Measurements from ENCODE around the gene PTDSS2. TPM values are rescaled to one million over a fixed set of nuclear protein-coding genes. Genes with fewer than 3 reads are reported as not detected.

PTDSS2 gene
- total and polyA plus RNA-seq, 2 experiments from 2014 or later, result 22.7 to 145 TPM

DNA sequence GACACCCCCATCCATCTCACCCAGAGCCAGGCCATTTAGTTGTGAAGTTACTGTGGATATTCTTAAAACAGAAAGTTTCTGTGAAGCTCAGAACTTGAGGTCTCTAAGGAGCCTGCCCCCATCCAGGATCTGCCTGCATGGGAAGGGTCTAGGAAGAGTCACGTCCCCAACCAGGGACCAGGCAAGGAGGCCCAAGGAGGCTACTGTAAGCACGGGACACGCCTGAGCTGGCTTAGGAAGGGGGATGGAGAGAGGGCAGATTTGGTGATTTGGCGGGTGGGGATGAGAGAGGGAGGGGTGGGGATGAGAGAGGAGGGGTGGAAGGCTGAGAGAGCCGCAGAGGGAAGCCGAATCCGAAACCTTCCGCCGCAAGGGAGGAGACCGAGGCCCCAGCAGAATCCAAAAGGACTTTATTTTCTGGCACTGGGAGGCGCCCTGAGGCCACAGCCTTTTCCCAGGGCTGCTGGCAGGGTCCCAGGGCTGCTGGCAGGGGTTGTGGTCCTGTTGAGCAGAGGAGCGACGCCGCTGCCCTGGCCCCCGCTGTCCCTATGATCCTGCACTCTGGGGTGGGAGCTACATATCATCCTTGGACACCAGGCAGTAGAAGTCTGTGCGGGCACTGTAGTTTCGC lies 44.6 kb upstream of the PTDSS2 start:
- Histone ChIP-seq H3F3A (replicated peaks; ENCODE audit: low read depth) (no peaks in the 10 kb centered on the region), H3K4me2 (no peak overlapping the region; the same call in 1 of the 2 replicates), H3K4me3 (no peak overlapping the region), H3K9me2 (ENCODE audit: insufficient read depth) (no peaks in the 10 kb centered on the region), H3K4me1 (ENCODE audit: insufficient read depth) (no peaks in the 10 kb centered on the region), H4K20me1 (replicated peaks; ENCODE audit: insufficient read depth) (no peaks in the 10 kb centered on the region; the same call in 1 of the 2 replicates), H2AFZ (no peak overlapping the region), H3K36me3 (ENCODE audit: insufficient read depth) (no peaks in the 10 kb centered on the region), H3K27me3 (ENCODE audit: insufficient read depth) (no peaks in the 10 kb centered on the region), H3K27ac (ENCODE audit: low read depth) (no peak overlapping the region), H3K79me2 (replicated peaks; ENCODE audit: insufficient read depth) (no peaks in the 10 kb centered on the region)
- no peak for DNase-seq (ENCODE audit: low spot score)
- Mint-ChIP-seq H3K27ac (no peak overlapping the region), H3K9me3 (peaks cover 10% of the 10 kb centered on the region; the same call in 2 of the 3 replicates), H3K4me3 (peak overlapping the region; percentile 38; the same call in 2 of the 3 replicates), H3K4me1 (no peaks in the 10 kb centered on the region; the same call in 2 of the 3 replicates), H3K36me3 (ENCODE audit: low read depth) (no peaks in the 10 kb centered on the region; the same call in 2 of the 3 replicates), H3K27me3 (ENCODE audit: insufficient read depth, low read depth, poor library complexity) (peaks cover 8% of the 10 kb centered on the region)
- ATAC-seq, result peak; percentile 6; the same call in 2 of the 3 replicates
- TF ChIP-seq ETS1 (IDR thresholded peaks at IDR 0.05) (no peak), CTCF (conservative IDR thresholded peaks at IDR 0.05; ENCODE audit: low read depth in 2 of 2) (peak in 1 of 2 experiments; percentile 56; a peak in 2 of 4 replicates), REST (IDR thresholded peaks at IDR 0.05; ENCODE audit: unreplicated experiment) (no peak)

- Mint-ChIP-seq H3K27me3 (ENCODE audit: insufficient read depth, low read depth, poor library complexity) (peaks cover 8% of the 10 kb centered on the region), H3K4me3 (peak overlapping the region; percentile 36; the same call in 1 of the 3 replicates), H3K27ac (no peak overlapping the region), H3K36me3 (ENCODE audit: low read depth) (no peaks in the 10 kb centered on the region; the same call in 2 of the 3 replicates), H3K4me1 (no peaks in the 10 kb centered on the region; the same call in 2 of the 3 replicates), H3K9me3 (peaks cover 10% of the 10 kb centered on the region; the same call in 2 of the 3 replicates)
- peak overlapping the region; percentile 59 for H3K4me3 ChIP-seq
- no peak overlapping the region for H2AFZ ChIP-seq
- DNase-seq (ENCODE audit: low spot score), result no peak
- peak overlapping the region; percentile 80 for H3K4me2 ChIP-seq
- no peaks in the 10 kb centered on the region for H3K79me2 ChIP-seq (replicated peaks; ENCODE audit: insufficient read depth)
- H3K27me3 ChIP-seq (ENCODE audit: insufficient read depth), result no peaks in the 10 kb centered on the region
- ATAC-seq, result peak; percentile 4; the same call in 2 of the 3 replicates
- H3K36me3 ChIP-seq (ENCODE audit: insufficient read depth), result no peaks in the 10 kb centered on the region
- H4K20me1 ChIP-seq (replicated peaks; ENCODE audit: insufficient read depth), result no peaks in the 10 kb centered on the region; the same call in 1 of the 2 replicates
- no peak overlapping the region for H3K27ac ChIP-seq (ENCODE audit: low read depth)
- no peaks in the 10 kb centered on the region for H3K9me2 ChIP-seq (ENCODE audit: insufficient read depth)
- H3K4me1 ChIP-seq (ENCODE audit: insufficient read depth), result no peaks in the 10 kb centered on the region
- no peaks in the 10 kb centered on the region for H3F3A ChIP-seq (replicated peaks; ENCODE audit: low read depth)
- TF ChIP-seq EZH2phosphoT487 (IDR thresholded peaks at IDR 0.05; ENCODE audit: unreplicated experiment) (no peak), POLR2AphosphoS5 (IDR thresholded peaks at IDR 0.05; ENCODE audit: low read depth) (no peak)
Observed at GRCh38 chr11:405954-406795, 43.9 kb upstream of the PTDSS2 start.

Measured in GM23338 (cell line).